Dendritic cell treated with granulocyte-macrophage colony-stimulating factor and Interleukin-4, amounts not matched to agents 40 ng/mL and 50 ng/mL, for 4 days (primary cell): ENCODE results near the gene PGAP3.

Source experiments
- H3K27ac Mint-ChIP-seq: one replicate; pipeline ENCODE4 v1.8.0; 2022; ENCODE audit warnings: mild to moderate bottlenecking, mixed read lengths
- H3K27me3 Mint-ChIP-seq: one replicate; pipeline ENCODE4 v1.8.0; 2022; ENCODE audit warnings: mild to moderate bottlenecking, mixed read lengths
- H3K36me3 Mint-ChIP-seq: one replicate; pipeline ENCODE4 v1.8.0; 2022; ENCODE audit warnings: low read depth, mixed read lengths
- H3K4me1 Mint-ChIP-seq: one replicate; pipeline ENCODE4 v1.8.0; 2022; ENCODE audit warnings: low read depth, mixed read lengths
- H3K4me3 Mint-ChIP-seq: one replicate; pipeline ENCODE4 v1.8.0; 2022; ENCODE audit warnings: mild to moderate bottlenecking, moderate library complexity, mixed read lengths
- H3K9me3 Mint-ChIP-seq: one replicate; pipeline ENCODE4 v1.8.0; 2022; ENCODE audit warnings: mixed read lengths
- intact Hi-C: fragments of 100-400 bp; cut with micrococcal nuclease; formaldehyde crosslinking; loops from one replicate; pipeline ENCODE4 v1.15.0; 2022

Gene PGAP3

GRCh38 chr17:39665642-39666224 lies 22.1 kb downstream of the PGAP3 start:
- peak overlapping the region; percentile 42 for H3K27ac Mint-ChIP-seq
- H3K9me3 Mint-ChIP-seq, result no peaks in the 10 kb centered on the region
- intact Hi-C loops, result no loop called here
- H3K4me3 Mint-ChIP-seq, result no peak overlapping the region
- peaks cover 49% of the 10 kb centered on the region for H3K4me1 Mint-ChIP-seq
- peaks cover 37% of the 10 kb centered on the region for H3K36me3 Mint-ChIP-seq
- H3K27me3 Mint-ChIP-seq, result peaks cover 66% of the 10 kb centered on the region

DNA sequence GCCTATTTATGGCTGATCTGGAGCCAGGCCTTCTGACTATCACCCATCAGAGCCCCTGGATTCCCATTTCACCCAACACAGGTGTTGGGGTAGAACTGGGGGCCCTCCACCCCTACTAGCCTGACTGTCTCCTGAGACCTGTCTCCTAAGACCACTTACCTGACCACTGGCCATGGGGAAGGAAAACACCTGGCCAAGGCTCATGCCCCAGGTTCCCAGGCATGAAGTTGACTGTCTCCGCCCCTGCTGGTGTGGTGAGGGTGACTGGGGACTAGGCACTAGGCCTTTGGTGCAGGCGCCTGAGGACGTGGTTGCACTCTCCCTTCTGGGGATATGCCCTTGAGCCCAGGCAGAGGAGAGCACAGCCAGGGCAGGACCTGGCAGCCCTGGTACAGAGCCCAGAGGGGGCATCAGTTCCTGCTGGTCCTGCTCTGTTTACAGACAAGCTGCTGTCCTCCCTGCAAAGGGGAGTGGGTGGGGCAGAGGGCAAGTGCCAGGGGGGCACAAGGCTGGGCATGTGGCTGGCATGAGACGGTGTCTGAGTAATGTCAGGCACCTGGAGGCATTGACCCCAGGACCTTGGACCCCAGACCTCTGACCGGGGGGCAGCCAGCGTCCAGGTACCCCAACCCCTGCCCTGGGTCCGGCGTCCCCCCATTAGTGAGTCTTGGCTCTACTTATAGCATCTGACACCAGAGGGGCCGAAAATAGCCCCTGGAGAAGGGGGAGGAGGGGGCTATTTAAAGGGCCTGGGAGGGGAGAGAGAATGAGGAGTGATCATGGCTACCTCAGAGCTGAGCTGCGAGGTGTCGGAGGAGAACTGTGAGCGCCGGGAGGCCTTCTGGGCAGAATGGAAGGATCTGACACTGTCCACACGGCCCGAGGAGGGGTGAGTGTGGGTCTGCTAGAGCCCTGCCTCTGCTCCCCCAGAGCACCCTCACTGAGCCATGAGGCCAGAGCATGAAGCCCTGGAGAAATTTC lies 23.0 kb downstream of the PGAP3 start, which contains the start of gene TCAP:
TCAP (plus strand) TSS at position 769 of the 981 bp plus-strand sequence; CDS start at position 780, 11 bp downstream.
- Mint-ChIP-seq H3K27me3 (peaks cover 57% of the 10 kb centered on the region), H3K4me1 (peaks cover 58% of the 10 kb centered on the region), H3K36me3 (peaks cover 45% of the 10 kb centered on the region), H3K9me3 (no peaks in the 10 kb centered on the region), H3K27ac (peak within 1 kb of the TSS; percentile 42), H3K4me3 (no peak within 1 kb of the TSS)
- intact Hi-C loops, result no loop called here

DNA sequence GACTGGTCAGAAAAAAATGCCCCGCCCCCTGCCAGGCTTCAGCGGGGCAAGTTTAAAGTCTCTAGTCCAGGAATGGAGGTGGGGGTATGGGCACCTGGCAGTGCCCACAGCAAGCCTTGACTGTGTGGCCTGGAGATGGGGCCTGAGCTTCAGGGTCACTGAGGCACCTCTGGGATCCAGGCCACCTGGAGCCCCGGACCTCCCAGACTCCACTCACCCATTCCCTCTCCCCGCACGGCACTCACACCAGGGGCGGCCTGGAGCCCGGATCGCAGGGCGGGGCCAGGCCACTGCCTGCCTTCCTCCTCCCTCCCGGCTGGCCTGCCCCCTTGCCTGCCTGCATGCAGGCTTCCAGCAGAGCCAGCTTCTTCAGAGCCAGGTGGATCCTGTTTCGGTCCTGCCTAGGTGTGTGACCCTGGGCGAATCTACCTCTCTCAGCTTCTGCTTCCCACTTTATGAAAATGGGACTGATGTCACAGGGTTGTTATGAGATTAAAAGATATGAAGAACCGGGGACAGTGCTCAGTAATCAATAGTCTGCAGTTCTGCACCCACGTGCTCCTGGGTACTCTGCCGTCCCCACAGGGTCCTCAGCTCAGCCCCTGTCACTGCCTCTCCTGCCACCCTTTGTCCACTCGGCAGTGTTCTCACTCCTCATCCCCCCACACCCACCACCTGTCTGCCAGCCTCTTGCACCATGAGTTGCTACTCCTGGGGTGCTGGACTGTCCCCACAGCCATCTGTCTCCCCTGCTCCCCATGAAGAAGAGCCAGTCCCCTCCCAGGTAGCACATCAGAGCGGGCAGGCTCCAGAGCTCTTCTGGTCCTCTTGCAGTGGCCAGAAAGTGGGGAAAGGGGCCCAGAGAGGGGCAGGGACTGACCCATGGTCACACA lies 23.9 kb downstream of the PGAP3 start:
- Mint-ChIP-seq H3K4me1 (peaks cover 67% of the 10 kb centered on the region), H3K27ac (no peak overlapping the region), H3K36me3 (peaks cover 55% of the 10 kb centered on the region), H3K27me3 (peaks cover 48% of the 10 kb centered on the region), H3K9me3 (no peaks in the 10 kb centered on the region), H3K4me3 (no peak overlapping the region)
- intact Hi-C loops, result no loop called here

GRCh38 chr17:39663340-39663687 lies 24.5 kb downstream of the PGAP3 start:
- peaks cover 68% of the 10 kb centered on the region for H3K4me1 Mint-ChIP-seq
- H3K27ac Mint-ChIP-seq, result no peak overlapping the region
- intact Hi-C loops, result no loop called here
- H3K4me3 Mint-ChIP-seq, result no peak overlapping the region
- H3K27me3 Mint-ChIP-seq, result peaks cover 43% of the 10 kb centered on the region
- no peaks in the 10 kb centered on the region for H3K9me3 Mint-ChIP-seq
- peaks cover 61% of the 10 kb centered on the region for H3K36me3 Mint-ChIP-seq

DNA sequence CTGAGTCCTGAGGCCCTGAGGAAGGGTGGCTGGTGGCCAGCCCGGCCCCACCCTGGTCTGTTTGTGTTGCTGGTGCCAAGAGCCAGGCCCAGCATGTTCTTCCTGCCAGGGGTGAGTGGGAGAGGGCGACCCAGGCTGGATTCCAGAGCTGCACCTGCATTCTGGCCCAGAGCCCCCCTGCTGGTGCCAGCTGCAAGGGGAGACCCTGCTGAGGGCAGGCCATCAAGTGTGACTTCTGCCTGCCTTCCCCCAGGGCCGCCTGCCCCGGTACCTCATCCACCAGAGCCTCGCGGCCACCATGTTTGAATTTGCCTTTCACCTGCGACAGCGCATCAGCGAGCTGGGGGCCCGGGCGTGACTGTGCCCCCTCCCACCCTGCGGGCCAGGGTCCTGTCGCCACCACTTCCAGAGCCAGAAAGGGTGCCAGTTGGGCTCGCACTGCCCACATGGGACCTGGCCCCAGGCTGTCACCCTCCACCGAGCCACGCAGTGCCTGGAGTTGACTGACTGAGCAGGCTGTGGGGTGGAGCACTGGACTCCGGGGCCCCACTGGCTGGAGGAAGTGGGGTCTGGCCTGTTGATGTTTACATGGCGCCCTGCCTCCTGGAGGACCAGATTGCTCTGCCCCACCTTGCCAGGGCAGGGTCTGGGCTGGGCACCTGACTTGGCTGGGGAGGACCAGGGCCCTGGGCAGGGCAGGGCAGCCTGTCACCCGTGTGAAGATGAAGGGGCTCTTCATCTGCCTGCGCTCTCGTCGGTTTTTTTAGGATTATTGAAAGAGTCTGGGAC lies 25.1 kb downstream of the PGAP3 start:
- no peak overlapping the region for H3K4me3 Mint-ChIP-seq
- peaks cover 38% of the 10 kb centered on the region for H3K27me3 Mint-ChIP-seq
- intact Hi-C loops, result no loop called here
- no peaks in the 10 kb centered on the region for H3K9me3 Mint-ChIP-seq
- H3K27ac Mint-ChIP-seq, result no peak overlapping the region
- H3K36me3 Mint-ChIP-seq, result peaks cover 66% of the 10 kb centered on the region
- peaks cover 73% of the 10 kb centered on the region for H3K4me1 Mint-ChIP-seq

- Mint-ChIP-seq H3K36me3 (peaks cover 74% of the 10 kb centered on the region), H3K9me3 (no peaks in the 10 kb centered on the region), H3K27ac (no peak overlapping the region), H3K4me1 (peaks cover 74% of the 10 kb centered on the region), H3K27me3 (peaks cover 31% of the 10 kb centered on the region), H3K4me3 (no peak overlapping the region)
- intact Hi-C loops, result no loop called here
These were observed 25.9 kb downstream of the PGAP3 start for GRCh38 chr17:39661744-39662541.

- intact Hi-C loops, result no loop called here
- Mint-ChIP-seq H3K36me3 (peaks cover 87% of the 10 kb centered on the region), H3K9me3 (no peaks in the 10 kb centered on the region), H3K4me1 (peaks cover 71% of the 10 kb centered on the region), H3K4me3 (no peak overlapping the region), H3K27me3 (peaks cover 19% of the 10 kb centered on the region), H3K27ac (peak overlapping the region; percentile 66)
These were observed 27.2 kb downstream of the PGAP3 start for GRCh38 chr17:39660397-39661385.

DNA sequence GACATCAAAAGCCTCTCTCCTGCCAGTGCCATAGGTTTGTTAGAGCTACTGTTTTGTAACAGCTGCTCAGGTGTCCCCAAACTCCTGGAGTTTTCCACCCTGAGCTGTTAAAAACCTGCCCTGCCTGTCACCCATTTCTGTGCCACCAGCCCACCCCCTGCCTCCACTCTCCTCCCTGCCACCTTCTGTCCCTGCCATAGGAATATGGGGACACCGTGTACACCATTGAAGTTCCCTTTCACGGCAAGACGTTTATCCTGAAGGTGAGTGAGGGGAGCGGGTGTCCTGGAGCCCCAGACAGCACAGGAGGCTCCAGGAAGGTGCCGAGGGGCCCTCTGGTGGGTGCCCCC lies 27.9 kb downstream of the PGAP3 start:
- Mint-ChIP-seq H3K27me3 (peaks cover 12% of the 10 kb centered on the region), H3K27ac (peak overlapping the region; percentile 66), H3K9me3 (no peaks in the 10 kb centered on the region), H3K36me3 (peaks cover 94% of the 10 kb centered on the region), H3K4me3 (no peak overlapping the region), H3K4me1 (peaks cover 73% of the 10 kb centered on the region)
- intact Hi-C loops, result no loop called here

GRCh38 chr17:39659279-39660010 lies 28.4 kb downstream of the PGAP3 start:
- Mint-ChIP-seq H3K4me3 (no peak overlapping the region), H3K9me3 (no peaks in the 10 kb centered on the region), H3K27me3 (peaks cover 7% of the 10 kb centered on the region), H3K36me3 (peaks cover 99% of the 10 kb centered on the region), H3K4me1 (peaks cover 71% of the 10 kb centered on the region), H3K27ac (peak overlapping the region; percentile 66)
- intact Hi-C loops, result loop anchor here (2.0 kb wide), 1 partner anchor 17 kb away; no protein-coding TSS in a partner anchor

DNA sequence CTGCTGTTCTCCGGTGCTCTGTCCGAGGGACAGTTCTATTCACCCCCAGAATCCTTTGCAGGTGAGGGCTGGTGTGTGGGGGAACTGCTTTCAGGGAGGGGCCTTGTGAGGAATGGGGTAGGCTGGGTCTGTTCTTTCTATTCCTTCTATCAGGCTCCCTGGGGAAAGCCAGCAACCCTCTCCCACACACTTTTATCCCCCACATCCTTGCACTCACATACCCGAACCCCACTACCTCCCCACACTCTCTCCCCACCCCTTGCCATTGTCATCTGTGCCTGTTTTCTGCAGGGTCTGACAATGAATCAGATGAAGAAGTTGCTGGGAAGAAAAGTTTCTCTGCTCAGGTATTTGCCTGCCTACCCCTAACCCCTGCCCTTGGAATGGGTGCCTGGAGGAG lies 29.1 kb downstream of the PGAP3 start:
- Mint-ChIP-seq H3K27ac (peak overlapping the region; percentile 66), H3K9me3 (no peaks in the 10 kb centered on the region), H3K36me3 (peaks cover 100% of the 10 kb centered on the region), H3K4me3 (no peak overlapping the region), H3K27me3 (no peaks in the 10 kb centered on the region), H3K4me1 (peaks cover 70% of the 10 kb centered on the region)
- intact Hi-C loops, result loop anchor here (2.0 kb wide), 1 partner anchor 16 kb away; no protein-coding TSS in a partner anchor

GRCh38 chr17:39658346-39658745 lies 29.5 kb downstream of the PGAP3 start:
- no peaks in the 10 kb centered on the region for H3K27me3 Mint-ChIP-seq
- H3K36me3 Mint-ChIP-seq, result peaks cover 100% of the 10 kb centered on the region
- peak overlapping the region; percentile 66 for H3K27ac Mint-ChIP-seq
- intact Hi-C loops, result loop anchor here (2.0 kb wide), 1 partner anchor 16 kb away; no protein-coding TSS in a partner anchor
- H3K4me3 Mint-ChIP-seq, result no peak overlapping the region
- H3K4me1 Mint-ChIP-seq, result peaks cover 73% of the 10 kb centered on the region
- H3K9me3 Mint-ChIP-seq, result no peaks in the 10 kb centered on the region
